ENCODE measurements around the gene ZFPM1.
"Not testable (repeated sequence)": the region's sequence is repeated elsewhere in the genome, so short reads cannot be mapped to it uniquely, and the experiment has no call there.

The ZFPM1 gene

DNA sequence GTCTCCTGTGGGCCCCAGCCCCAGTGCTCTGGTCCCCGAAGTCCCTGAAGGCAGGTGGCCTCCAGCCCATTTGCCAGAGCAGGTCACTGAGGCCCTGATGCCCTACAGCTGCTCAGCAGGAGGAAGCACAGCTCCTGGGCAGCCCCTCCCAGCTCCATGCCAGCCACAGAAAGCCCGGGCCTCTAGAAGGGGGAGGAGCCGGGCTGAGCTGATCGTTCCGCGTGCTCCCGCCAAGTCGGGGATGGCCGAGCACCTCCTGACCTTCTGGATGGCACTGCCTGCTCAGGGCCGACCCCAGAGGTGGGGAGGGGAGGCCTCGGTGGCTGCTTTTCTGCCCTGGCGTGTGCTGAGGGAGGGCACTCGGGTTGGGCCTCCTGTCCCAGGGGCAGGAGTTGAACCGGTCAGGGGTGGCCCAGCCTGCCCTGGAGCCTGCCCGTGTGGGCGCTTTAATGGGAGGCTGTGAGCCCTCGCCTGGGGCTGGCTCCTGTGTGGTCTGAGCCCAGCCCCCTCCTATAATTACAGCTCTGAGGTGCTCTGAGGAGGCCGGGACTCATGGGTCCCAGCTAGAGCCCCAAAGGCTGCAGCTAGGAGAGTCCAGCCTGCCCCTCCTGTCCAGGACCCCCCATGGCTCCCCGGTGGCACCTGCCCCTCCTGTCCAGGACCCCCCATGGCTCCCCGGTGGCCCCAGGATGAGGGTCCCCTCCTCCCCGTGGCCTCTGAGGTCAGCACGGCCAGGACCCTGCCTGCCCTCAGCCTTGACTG, 29.7 kb downstream of the ZFPM1 start:
- DNase-seq = no peak

DNA sequence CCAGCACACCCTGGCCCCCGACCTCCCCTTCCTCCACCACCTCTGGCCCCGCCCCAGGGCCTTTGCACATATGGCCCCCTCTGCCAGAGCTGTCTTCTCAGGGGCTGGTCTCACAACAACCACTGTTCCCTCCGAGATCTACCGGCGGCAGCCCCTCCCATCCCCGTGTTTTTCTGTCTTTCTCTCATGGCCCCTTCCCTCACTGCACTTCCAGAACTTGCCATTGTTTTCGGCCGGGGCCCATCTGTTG, 30.2 kb downstream of the ZFPM1 start:
- no peak for DNase-seq

- DNase-seq = no peak
Measured at GRCh38 chr16:88484505-88485365, 31.7 kb downstream of the ZFPM1 start.

GRCh38 chr16:88485366-88485741, 32.3 kb downstream of the ZFPM1 start:
- not testable (repeated sequence) for DNase-seq

DNA sequence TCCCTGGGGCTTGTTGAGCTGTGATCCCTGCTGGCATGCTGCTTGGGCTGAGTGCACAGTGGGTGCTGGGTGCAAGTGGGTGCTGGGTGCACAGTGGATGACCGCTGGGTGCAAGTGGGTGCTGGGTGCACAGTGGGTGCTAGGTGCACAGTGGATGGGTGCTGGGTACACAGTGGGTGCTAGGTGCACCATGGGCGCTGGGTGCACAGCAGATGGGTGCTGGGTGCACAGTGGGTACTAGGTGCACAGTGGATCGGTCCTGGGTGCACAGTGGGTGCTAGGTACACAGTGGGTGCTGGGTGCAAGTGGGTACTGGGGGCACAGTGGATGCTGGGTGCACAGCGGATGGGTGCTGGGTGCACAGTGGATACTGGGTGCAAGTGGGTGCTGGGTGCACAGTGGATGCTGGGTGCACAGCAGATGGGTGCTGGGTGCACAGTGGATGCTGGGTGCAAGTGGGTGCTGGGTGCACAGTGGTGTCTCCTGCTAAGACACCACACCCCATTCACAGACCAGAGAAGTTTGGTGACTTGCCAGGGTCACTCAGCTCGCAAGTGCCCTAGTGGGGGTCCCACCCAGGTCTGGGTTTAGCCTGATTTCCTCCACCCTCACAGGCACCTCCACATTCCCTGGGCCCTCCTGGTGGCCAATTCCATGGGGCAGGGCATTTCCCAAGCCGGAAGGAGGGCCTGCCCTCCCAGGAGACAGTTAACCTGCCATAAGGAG, 33.5 kb downstream of the ZFPM1 start:
- DNase-seq = no peak

DNA sequence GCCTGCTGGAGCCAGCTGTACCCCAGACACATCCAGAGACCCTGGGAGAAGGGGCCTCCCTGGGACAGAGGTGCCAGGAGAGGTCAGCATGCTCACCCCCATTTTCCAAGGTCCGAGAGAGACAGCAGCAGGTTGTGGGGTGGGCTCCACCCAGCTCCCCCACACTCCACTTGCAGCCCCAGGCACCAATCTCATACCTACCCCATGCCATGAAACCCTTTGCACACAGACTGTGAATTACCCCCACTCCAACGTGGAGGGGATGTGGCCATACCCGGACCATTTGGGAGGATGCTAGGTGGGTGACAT, 34.0 kb downstream of the ZFPM1 start:
- no peak for DNase-seq

- peak; percentile 89 for DNase-seq
Measured at GRCh38 chr16:88487920-88488851, 35.1 kb downstream of the ZFPM1 start.

GRCh38 chr16:88489163-88489741, 36.2 kb downstream of the ZFPM1 start:
- DNase-seq = no peak

- no peak for DNase-seq
Measured at GRCh38 chr16:88491001-88491559, 38.0 kb downstream of the ZFPM1 start.

- DNase-seq = no peak
Measured at GRCh38 chr16:88491560-88492310, 38.7 kb downstream of the ZFPM1 start.

- no peak for DNase-seq
Measured at GRCh38 chr16:88493879-88494278, 40.8 kb downstream of the ZFPM1 start.

GRCh38 chr16:88494335-88495154, 41.5 kb downstream of the ZFPM1 start:
- no peak for DNase-seq

- DNase-seq = no peak
Measured at GRCh38 chr16:88495268-88495772, 42.2 kb downstream of the ZFPM1 start.

GRCh38 chr16:88497561-88498462, 44.7 kb downstream of the ZFPM1 start:
- no peak for DNase-seq

DNA sequence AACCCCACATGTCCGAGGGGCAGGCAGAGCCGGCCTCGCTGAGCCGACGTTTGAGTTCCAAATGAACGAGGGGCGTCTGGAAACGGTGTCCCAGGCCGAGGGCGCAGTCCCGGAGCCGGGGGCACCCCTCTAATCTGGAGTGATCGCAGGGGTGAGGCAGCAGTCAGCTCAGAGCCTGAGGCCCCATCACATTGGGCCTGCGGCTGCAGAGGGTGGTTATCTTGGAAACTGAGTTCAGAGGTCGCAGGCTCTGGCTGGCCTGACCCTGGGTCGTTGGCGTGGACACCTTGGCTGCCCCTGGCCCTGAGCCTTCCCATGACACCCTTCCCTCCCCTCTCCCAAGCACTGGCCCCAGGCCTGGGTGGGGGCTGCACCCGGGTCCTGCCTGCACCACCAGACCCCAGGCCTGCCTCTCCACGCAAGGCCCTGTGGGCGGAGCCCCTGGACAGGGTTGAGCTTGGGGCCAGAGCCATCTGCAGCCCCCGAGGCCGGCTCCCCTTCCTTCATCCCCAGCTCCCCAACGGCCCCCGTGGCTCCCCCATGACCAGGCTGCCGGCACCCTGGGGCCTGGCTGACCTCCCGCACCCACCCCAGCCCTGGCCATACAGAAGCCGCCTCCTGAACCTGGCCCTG, 45.6 kb downstream of the ZFPM1 start:
- no peak for DNase-seq

- no peak for DNase-seq
Measured at GRCh38 chr16:88499292-88499691, 46.2 kb downstream of the ZFPM1 start.

DNA sequence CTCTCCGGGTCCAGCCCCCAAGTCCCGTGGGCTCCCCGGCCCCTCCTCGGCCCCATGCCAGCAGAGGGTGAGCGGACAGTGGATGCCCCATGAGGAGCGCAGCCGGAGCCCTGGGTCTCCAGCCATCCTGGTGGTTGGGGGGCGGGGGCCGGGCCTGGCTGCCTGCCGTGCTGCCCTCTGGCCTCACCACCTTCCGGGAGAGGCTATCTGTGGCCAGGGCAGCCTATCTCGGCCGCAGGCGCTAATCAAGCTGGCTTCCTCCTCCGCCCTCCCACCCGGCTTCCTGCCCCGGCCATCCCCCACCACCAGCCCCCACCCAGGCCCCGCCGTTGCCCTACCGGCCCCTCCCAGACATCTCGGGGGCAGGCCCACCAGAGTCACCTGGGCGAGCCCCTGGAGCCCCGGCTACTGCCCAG, 46.8 kb downstream of the ZFPM1 start:
- DNase-seq = no peak

DNA sequence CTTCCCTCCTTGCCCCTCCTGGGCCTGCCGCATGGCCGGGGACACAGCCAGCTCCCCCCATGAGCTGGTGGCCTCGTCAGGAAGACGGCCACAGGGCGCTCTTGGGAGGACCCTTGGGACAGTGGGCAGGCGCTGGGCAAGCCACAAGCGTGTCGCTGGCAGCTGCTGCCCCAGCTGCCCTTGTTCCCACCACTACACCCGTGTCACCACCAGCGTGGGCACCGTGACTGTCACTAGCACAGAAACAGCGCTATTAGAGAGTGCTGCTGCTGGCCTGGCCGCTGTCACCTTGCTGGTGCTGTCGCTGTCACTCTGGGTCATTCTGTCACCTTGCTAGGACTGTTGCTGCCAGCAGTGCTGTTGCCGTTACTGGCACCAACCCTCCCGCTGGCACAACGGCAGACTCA, 47.2 kb downstream of the ZFPM1 start:
- no peak for DNase-seq

DNA sequence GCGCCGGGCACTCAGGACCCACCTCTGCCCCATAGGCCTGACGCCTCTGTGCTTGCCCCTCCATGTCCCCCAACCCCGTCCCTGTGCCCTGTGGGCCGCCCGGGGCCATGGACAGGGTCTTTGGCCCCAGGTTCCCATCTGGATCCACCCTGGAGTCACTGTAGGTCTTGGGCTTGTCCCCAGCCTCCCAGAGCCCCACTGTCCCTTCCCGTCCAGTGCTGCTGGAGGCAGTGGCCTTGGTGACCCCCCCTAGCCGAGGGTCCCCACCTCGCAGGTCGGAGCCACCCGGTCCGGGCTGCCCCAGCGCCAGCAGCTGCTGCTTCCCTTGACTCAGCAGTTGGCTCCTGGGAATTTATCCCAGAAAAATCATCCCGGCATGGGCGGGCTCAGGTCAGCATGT, 49.3 kb downstream of the ZFPM1 start:
- no peak for DNase-seq

All from DMS53 (cell line).